T follicular helper cell (primary cell): Measurements from ENCODE around the gene CYP2J2.
"Not testable (repeated sequence)": the region's sequence is repeated elsewhere in the genome, so short reads cannot be mapped to it uniquely, and the experiment has no call there.

Source experiments
- DNase-seq: peaks from one replicate; pipeline ENCODE4 v3.0.0-alpha.2; 2020; ENCODE audit warnings: low read depth
- total RNA-seq, 2 experiments: gene quantifications; one replicate each; lab custom pipeline; 2026; lab: John Stamatoyannopoulos, UW

Gene CYP2J2
- 0.30 to 1.1 reads per million in 2 experiments for total RNA-seq

GRCh38 chr1:59926381-59927123 lies at the start of gene CYP2J2:
Gene CYP2J2, minus strand, starts transcription at chr1:59926773. Its CDS starts 27 bp downstream, at chr1:59926746.
- peak; percentile 12 for DNase-seq

- no peak for DNase-seq
Observed at GRCh38 chr1:59973719-59974118, 47.1 kb upstream of the CYP2J2 start.

GRCh38 chr1:59972216-59972927 lies 45.8 kb upstream of the CYP2J2 start:
- DNase-seq: no peak

- DNase-seq: peak; percentile 10
Observed at GRCh38 chr1:59971464-59971911, 44.9 kb upstream of the CYP2J2 start.

GRCh38 chr1:59969542-59970175 lies 43.1 kb upstream of the CYP2J2 start:
- not testable (repeated sequence) for DNase-seq

- DNase-seq: not testable (repeated sequence)
Observed at GRCh38 chr1:59968746-59969145, 42.2 kb upstream of the CYP2J2 start.

GRCh38 chr1:59967780-59968179 lies 41.2 kb upstream of the CYP2J2 start:
- no peak for DNase-seq

GRCh38 chr1:59967141-59967697 lies 40.6 kb upstream of the CYP2J2 start:
- DNase-seq: no peak

- DNase-seq: no peak
Observed at GRCh38 chr1:59952065-59952464, 25.5 kb upstream of the CYP2J2 start.

GRCh38 chr1:59949648-59950047 lies 23.1 kb upstream of the CYP2J2 start:
- no peak for DNase-seq

GRCh38 chr1:59948990-59949389 lies 22.4 kb upstream of the CYP2J2 start:
- DNase-seq: no peak

GRCh38 chr1:59947047-59947938 lies 20.7 kb upstream of the CYP2J2 start:
- peak; percentile 26 for DNase-seq

- no peak for DNase-seq
Observed at GRCh38 chr1:59945790-59946189, 19.2 kb upstream of the CYP2J2 start.

GRCh38 chr1:59939393-59939792 lies 12.8 kb upstream of the CYP2J2 start:
- no peak for DNase-seq

- no peak for DNase-seq
Observed at GRCh38 chr1:59937636-59938210, 11.2 kb upstream of the CYP2J2 start.

- no peak for DNase-seq
Observed at GRCh38 chr1:59936358-59936821, 9.8 kb upstream of the CYP2J2 start.

GRCh38 chr1:59928996-59929395 lies 2.4 kb upstream of the CYP2J2 start:
- no peak for DNase-seq

GRCh38 chr1:59927213-59927612 lies 640 bp upstream of the CYP2J2 start:
- no peak for DNase-seq

GRCh38 chr1:59924653-59925052 lies 1.9 kb downstream of the CYP2J2 start:
- DNase-seq: no peak

GRCh38 chr1:59921258-59921899 lies 5.2 kb downstream of the CYP2J2 start:
- not testable (repeated sequence) for DNase-seq
